Medulla oblongata (tissue), 1 donor: ENCODE results near the gene UBR4.
"Not testable (repeated sequence)": the region's sequence is repeated elsewhere in the genome, so short reads cannot be mapped to it uniquely, and the experiment has no call there.

Experiments used
- DNase-seq: peaks from one replicate; pipeline ENCODE4 v3.0.0-alpha.2; 2015; ENCODE audit errors: extremely low spot score

The UBR4 gene

DNA sequence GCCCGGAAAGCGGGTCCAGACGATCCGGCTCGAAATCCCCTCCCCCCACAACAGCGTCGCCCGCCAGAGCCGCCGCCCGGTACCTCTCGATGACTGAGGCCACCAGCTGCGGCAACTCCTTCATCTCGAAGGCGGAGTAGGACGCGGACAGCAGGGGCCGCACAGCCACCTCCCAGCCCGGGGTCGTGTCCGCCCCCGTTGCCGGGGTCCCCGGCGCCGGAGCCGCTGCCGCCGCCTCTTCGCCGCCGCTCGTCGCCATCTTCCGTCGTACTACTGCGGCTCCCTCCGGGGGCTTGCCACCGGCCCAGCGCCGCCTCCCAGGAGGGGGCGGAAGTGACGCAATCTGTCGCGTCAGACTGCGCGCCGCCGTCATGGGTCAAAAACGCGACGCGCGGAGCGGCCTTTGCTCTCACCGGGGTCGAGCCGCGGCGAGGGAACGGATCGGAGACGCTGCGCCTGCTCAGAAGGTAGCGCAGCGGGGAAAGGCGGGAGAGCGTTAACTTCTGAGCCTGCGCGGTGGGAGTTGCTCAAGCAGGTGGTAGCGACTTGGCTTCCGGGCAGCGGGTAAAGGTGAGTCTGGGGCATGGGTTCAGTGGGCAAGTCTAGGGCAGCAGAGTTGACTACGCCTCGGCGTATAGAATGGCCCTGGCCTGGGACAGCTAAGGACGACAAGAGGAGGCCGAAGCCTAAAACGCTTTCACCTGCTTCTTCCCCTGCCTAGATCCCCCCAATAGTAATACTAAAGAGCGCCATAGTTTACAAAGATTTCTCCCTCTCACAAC is at the start of gene UBR4:
Gene UBR4 (minus strand): TSS at position 277 of the 782 bp plus-strand sequence. CDS start 18 bp downstream, at position 259.
- DNase-seq = peak; percentile 95

GRCh38 chr1:19258353-19258752 is 48.3 kb upstream of the UBR4 start:
- DNase-seq = no peak

DNA sequence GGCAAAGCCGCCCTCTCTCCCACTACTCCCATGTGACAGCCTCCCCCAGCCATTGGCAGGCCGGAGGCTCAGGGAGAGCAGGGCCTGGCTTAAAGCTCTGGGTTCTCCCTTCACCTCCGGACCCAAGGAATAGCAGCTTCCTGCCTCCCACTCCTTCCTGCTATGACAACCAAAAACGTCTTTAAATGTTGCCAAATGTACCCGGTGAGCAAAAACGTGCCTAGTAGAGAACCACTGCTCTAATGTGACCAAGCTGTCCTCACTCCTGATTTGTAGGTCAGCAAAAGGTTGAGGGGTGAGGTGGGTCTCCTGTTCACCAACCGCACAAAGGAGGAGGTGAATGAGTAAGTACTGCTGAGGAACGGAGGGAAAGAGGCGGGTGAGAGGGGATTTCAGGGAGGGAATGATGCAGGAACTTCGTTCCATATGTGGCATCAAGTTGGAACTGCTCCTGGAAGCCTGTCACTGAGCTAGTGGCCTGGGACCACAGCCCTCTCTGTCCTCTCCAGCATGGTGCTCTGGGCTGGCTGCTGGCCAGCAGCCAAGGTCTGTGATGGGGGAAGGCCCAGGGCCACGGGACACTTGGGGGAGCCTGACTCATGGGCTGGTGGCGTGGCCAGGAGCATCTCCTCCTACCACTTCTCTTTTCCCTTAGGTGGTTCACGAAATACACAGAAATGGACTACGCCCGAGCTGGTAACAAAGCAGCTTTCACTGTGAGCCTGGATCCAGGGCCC is 47.3 kb upstream of the UBR4 start:
- no peak for DNase-seq

DNA sequence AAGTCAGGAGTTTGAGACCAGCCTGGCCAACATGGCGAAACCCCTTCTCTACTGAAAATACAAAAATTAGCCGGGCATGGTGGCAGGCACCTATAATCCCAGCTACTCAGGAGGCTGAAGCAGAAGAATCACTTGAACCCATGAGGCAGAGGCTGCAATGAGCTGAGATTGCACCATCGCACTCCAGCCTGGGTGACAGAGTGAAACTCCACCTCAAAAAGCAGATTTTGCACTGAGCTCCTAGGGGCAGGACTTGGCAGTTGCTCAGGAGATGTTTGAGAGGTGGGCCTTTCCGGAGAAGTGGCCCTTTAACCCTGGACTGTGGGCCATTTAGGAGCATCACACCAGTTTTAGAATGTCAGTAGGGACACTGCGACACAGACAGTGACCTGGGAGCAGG is 46.2 kb upstream of the UBR4 start:
- not testable (repeated sequence) for DNase-seq

- no peak for DNase-seq
Observed at GRCh38 chr1:19255288-19255687, 45.2 kb upstream of the UBR4 start.

GRCh38 chr1:19254416-19254815 is 44.4 kb upstream of the UBR4 start:
- peak; percentile 24 for DNase-seq

DNA sequence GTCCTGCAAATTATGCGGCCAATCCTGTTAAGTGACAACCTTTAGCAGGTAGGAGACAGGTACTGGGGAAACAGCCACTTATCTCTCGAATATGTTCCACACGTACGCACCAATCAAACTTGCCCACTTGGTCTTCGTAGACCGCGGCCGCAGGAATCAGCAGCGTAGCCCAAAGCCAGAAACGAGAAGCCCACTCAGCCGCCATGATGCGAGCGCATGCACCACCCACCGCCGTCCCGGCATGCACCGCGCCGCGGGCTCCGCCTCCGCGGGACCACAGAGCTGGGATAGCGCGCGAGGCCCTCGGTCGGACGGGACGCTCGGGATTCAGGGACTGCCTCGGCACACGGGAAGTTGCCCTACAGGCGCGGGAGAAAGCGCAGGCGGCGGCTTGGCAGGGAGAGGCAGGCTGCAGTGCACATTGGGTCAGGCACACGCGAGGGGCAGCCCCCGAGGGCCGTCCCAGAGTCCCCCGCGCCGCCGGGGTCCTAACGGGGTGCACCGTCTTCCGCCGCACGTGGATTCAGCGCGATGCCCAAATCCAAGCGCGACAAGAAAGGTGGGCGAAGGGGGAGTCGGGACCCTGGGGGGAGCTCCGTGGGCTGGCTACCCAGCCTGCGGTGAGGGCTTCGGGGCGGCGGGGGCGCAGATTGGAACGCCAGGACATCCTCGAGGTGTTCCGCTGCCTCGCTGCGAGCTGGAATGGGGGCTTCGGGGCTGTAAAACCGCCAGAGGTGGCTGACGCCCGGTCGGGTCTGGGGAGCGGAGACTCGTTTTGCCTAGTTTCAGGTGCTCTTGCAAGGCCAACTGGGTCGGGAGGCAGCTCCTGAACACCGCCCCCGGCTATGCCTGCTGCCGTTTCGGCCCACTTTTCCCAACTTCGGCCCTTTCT is 41.5 kb upstream of the UBR4 start, which contains the start of the genes EMC1 and MRTO4:
Gene EMC1 (minus strand): TSS at position 220 of the 892 bp plus-strand sequence. CDS start 15 bp downstream, at position 205.
Gene MRTO4 (plus strand): TSS at position 501 of the 892 bp plus-strand sequence. CDS start 31 bp downstream, at position 532.
- DNase-seq = peak; percentile 85

DNA sequence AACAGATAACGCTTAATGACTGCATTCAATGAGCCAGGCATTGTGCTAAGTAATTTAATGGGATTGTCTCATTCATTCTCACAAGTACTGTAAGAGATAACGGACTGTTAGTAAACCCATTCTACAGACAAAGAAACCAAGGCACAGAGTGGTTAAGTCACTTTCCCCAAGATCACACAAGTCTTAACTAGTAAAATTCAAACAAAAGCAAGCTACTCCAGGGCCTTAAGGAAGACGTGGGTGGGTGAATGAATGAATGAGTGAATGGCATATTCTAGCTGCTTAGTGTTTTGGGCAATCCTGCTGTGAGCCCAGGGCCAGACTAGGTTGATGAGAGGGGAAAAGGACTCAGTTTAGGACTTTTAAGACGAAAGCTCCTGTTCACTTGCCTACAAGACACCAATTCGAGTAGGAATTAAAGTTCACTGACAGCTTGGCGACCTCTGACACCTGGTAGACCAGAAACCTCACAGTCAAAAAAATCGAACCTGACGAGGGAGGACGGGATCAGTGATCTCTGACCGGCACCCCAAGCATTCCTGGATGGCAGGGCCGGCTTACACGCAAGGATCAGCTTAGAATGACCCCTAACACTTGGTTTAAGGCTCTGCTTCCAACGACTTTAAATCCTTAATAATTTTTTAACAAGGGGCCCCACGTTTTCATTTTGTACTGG is 40.7 kb upstream of the UBR4 start:
- no peak for DNase-seq

DNA sequence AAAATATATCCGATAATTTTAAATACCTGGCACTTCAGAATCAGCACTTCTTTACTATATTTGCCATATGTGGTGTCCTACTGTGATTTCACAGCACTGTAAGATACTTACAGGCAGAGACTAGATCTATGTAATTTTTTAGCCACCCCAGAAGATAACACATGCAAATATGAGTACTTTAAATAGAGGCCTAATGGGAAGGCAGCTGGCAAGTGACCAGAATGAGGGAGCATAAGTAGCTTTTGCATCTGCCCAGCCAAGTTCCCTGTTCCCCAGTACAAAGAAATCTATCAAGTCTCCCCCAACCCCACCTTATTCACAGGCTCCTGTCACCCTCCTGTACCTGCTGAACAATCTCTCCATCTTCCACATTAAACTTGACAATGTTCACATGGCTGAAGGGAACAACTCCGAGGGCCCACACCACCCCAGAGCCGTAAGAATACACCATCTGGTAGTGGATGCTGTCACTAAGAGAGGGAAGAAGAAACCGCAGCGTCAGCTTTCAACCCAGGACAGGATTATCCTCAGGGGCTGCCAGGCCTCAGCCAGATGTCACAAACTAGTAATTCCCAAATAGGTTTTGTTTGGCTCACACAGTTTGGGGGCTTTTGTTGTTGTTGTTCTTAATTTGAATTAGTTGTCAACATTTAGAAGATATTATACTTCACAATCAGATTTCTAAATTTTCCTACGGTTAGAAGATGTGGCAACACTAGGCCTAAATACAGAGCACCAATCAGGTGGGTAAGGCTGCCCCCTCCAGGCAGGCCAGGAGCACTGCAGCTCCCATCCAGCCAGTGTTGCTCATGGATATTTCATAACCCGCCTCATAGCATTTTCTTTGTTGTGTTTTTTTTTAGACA is 30.8 kb upstream of the UBR4 start:
- DNase-seq = peak; percentile 46

- DNase-seq = no peak
Observed at GRCh38 chr1:19239876-19240275, 29.8 kb upstream of the UBR4 start.

DNA sequence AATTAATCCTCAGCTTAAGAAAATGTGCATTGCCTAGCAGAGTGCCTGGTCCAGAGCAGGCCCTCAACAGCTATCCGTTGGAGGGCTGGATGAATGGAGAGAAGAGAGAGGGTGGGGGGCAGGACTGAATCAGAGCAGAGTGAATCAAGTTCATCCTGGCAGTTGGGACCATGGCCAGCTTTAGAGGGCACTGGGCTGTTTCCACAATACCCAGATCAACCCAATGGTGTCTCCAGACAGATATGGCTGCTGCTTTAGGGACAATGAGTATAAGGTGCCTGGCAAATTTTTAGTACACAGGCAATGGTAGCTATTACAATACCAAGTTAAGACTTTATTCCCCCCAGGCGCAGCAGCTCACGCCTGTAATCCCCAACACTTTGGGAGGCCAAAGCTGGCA is 24.2 kb upstream of the UBR4 start:
- no peak for DNase-seq

- DNase-seq = no peak
Observed at GRCh38 chr1:19232524-19232846, 22.4 kb upstream of the UBR4 start.

DNA sequence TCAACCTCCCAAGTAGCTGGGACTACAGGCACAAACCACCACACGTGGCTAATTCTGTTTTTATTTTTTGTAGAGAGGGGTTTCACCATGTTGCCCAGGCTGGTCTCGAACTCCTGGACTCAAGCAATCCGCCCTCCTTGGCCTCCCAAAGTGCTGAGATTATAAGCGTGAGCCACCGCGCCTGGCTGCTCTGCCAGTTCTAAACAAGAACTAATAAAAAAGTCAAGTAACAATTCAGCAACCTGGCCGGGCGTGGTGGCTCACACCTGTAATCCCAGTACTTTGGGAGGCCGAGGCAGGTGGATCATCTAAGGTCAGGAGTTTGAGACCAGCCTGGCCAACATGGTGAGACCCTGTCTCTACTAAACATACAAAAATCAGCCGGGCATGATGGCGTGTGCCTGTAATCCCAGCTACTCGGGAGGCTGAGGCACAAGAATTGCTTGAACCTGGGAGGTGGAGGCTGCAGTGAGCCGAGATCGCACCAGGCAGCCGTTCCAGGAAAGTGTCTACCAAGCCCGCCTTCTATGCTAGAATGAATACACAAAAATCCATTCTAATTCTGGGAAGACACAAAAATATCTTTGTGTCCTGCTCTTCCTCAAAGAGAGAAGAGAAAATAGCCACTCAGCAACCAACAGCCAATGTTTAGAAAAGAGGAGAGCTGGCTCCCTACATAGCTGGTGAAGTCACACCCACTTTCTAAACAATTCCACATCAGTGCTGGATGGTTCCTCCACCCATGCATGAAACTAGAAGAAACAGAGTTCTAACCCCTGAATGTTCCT is 21.9 kb upstream of the UBR4 start:
- peak; percentile 45 for DNase-seq

DNA sequence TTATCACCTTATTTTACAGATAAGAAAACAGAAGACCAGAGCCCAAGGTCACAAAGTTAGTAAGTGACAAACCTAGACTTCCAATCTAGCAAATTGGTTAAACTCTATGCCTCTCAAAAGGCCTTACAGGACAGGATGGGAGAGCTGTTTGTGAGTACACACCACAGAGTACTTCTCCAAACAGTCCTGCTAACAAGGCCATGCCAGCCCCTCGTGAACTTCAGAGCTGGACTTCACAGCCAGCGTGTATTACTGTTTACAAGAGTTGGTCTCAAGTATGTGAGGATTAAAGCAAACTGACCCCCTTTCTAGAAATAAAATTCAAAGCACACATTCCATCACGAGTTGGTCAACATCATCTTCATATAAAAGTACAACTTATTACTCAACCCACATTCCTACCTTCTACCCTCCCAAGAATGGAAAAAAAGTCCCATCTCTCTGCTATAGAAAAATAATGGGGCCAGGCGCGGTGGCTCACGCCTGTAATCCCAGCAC is 19.8 kb upstream of the UBR4 start:
- DNase-seq = no peak

GRCh38 chr1:19229229-19229628 is 19.2 kb upstream of the UBR4 start:
- DNase-seq = no peak

DNA sequence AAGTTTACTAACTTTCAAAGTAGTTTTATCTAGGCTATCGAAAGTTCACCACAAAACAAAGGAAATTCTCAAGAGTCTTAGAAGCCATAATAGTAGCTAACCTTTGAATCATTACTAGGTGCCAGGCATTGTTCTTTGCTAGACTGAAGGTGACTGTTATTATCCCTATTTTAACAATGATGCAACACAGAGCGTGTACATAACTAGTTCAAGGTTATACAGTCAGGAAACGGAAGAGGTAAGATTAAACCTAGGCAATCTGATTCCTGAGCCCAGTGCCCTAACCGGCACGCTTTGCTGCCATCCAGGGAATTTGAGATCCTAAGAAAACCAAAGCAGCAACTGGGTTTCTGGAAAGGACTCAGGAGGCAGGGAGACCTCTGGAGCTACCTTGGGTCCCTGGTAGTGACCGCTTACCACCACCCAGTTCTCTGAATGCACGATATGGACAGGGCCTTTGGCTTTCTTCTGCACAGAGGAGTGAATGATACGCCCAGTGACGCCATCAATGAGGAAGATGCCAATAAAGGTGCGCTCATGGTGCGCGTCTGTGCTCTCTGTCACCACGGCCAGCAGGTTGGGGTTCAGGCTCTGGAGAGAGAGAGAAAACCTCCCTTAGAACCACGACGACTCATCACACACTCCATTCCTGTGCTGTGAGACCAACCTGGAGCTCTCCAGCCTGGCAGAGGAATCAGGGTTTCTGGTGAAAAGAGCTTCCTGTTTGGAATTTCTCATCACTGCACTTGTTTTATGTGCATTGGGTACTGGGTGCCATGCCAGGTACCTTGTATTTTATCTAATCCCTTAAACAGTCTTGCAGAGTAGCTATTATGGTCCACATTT is 13.1 kb upstream of the UBR4 start:
- DNase-seq = no peak

DNA sequence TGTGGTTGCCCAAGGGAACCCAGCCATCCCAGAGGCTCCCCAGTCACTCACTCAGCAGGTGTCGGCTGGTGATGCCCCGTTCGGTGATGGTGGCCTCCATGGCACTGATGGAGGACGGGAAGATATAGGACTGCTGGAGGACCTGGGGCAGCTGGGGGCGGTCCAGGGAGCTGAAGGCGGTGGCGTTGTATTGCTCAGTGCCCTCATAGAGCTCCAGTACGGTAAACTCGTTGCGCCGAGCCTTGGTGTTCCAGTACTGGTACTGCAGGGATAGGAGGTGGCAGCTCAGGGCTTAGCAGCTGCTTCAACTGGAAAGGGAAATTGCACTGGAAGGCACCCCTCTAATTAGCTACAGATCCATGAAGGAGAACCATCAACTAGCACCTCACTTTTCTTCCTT is 12.5 kb upstream of the UBR4 start:
- DNase-seq = no peak

DNA sequence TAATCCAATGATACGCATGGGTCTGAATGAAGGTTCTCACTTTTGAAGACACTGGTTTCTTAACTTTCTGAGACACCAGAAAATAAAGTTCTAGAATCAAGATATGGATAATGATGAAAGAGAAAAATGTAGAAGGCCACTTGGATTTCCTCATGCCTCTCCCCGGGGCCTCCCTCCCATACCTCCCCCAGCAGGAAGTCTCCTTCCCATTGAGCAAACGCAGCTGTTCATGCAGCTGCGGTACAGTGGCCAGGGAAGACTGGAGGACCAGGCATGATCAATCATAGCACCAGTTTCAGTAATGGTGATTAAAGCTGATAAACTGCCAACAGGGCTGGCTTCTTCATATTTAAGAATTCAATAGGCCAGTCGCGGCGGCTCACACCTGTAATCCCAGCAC is 10.9 kb upstream of the UBR4 start:
- DNase-seq = no peak
